Measurements from ENCODE around the gene GVQW3. TPM values are rescaled to one million over a fixed set of nuclear protein-coding genes. Genes with fewer than 3 reads are reported as not detected.
"Not testable (repeated sequence)": the region's sequence is repeated elsewhere in the genome, so short reads cannot be mapped to it uniquely, and the experiment has no call there.

GVQW3 gene
- polyA plus RNA-seq, 3 donors, result 10.9 to 15.9 (median 13.8) TPM

DNA sequence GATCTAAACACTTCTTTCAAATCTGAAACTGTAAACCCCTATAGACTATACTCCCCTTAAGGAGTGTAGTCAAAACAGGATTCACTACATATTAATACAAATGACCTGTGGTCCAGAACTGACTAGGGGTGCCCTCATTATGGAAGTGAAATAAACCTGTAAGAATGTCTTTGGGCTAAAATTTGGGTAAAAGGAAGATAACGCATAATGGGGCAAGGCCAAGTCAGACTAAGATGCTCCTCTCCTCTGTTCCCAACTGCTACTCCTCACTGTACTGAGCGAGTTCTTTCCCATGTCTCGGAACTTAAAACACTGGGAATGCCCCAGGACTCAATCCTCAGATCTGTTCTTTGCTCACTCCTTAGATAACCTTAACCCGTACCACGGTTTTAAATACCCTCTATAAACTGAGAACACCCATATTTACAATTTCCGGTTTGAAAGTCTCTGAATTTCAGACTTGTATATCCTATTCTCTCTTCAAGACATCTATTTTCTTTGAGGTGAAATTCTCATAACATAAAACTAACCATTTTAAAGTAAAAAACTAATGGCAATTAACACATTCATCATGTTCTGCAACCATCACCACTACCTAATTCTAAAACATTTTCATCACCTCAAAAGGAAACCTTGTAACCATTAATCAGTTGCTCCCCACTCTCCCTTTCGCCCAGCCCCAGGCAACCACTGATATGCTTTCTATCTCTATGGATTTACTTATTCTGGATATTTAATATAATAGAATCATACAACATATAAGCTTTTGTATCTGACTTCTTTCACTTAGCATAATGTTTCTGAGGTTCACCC lies 4.2 kb upstream of the GVQW3 start:
- no peak for DNase-seq (ENCODE audit: extremely low read depth in 1 of 11, low read depth in 9 of 11, low spot score in 4 of 11)

GRCh38 chr11:76379807-76380158 lies 1.3 kb upstream of the GVQW3 start:
- DNase-seq (ENCODE audit: extremely low read depth in 1 of 11, low read depth in 9 of 11, low spot score in 4 of 11), result no peak

GRCh38 chr11:76380159-76380976 lies 755 bp upstream of the GVQW3 start:
- peak in 5 of 11 donors; percentile 9 to 37 (median 18) for DNase-seq (ENCODE audit: extremely low read depth in 1 of 11, low read depth in 9 of 11, low spot score in 4 of 11)

- no peak for DNase-seq (ENCODE audit: extremely low read depth in 1 of 11, low read depth in 9 of 11, low spot score in 4 of 11)
These were observed 1.1 kb downstream of the GVQW3 start for GRCh38 chr11:76382209-76382608.

- peak in 2 of 11 donors; percentile 22 to 49 for DNase-seq (ENCODE audit: extremely low read depth in 1 of 11, low read depth in 9 of 11, low spot score in 4 of 11)
These were observed 4.8 kb downstream of the GVQW3 start for GRCh38 chr11:76385903-76386302.

GRCh38 chr11:76388408-76388807 lies 7.3 kb downstream of the GVQW3 start:
- DNase-seq (ENCODE audit: extremely low read depth in 1 of 11, low read depth in 9 of 11, low spot score in 4 of 11), result no peak

- DNase-seq (ENCODE audit: extremely low read depth in 1 of 11, low read depth in 9 of 11, low spot score in 4 of 11), result no peak
These were observed 9.9 kb downstream of the GVQW3 start for GRCh38 chr11:76391021-76391420.

GRCh38 chr11:76391811-76392475 lies 10.8 kb downstream of the GVQW3 start:
- no peak for DNase-seq (ENCODE audit: extremely low read depth in 1 of 11, low read depth in 9 of 11, low spot score in 4 of 11)

GRCh38 chr11:76392870-76393269 lies 11.7 kb downstream of the GVQW3 start:
- no peak for DNase-seq (ENCODE audit: extremely low read depth in 1 of 11, low read depth in 9 of 11, low spot score in 4 of 11)

DNA sequence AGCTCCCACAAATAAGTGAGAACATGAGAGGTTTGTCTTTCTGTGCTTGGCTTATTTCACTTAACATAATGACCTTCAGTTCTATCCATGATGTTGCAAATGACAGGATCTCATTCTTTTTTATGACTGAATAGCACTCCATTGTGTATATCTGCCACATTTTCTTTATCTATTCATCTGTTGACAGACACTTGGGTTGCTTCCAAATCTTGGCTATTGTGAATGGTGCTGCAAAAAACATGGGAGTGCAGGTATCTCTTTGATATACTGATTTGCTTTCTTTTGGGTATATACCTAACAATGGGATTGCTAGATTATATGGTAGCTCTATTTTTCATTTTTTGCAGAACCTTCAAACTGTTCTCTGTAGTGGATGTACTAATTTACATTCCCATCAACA lies 13.3 kb downstream of the GVQW3 start:
- DNase-seq (ENCODE audit: extremely low read depth in 1 of 11, low read depth in 9 of 11, low spot score in 4 of 11), result no peak

DNA sequence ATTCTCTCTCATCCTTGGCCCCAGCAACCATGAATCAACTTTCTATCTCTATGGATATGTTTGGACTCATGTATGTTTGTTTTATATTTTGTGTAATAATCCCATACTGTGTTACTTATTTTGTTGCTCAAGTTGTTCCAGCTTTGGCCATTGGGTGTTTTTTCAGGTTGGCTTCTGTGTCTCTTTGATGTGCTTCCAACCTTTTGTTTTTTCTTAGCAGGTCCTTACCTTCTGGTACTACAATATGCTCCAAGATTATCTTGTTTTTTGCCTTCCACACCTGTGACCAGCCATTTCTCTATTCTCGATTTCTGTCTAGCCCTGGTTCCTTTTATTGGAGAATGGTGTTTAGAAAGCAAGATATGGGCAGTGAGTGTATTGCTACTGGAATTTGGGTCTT lies 14.2 kb downstream of the GVQW3 start:
- no peak for DNase-seq (ENCODE audit: extremely low read depth in 1 of 11, low read depth in 9 of 11, low spot score in 4 of 11)

DNA sequence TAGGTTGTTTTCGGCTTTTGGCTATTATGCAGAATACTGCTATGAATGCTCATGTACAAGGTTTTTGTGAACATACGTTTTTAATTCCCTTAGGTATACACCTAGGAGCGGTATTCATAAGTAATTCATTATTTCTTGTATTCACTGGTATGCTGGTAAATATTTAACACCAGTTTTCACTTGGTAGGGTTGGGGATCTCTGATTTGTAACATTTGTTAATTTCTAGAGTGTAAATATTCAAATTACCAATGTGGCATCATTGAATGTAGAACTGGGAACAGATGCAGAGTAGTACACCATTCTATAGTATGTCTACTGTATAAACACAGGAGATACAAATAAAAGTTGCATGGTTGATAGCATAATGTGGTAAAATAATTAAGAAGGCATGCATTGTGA lies 16.3 kb downstream of the GVQW3 start:
- DNase-seq (ENCODE audit: extremely low read depth in 1 of 11, low read depth in 9 of 11, low spot score in 4 of 11), result no peak

DNA sequence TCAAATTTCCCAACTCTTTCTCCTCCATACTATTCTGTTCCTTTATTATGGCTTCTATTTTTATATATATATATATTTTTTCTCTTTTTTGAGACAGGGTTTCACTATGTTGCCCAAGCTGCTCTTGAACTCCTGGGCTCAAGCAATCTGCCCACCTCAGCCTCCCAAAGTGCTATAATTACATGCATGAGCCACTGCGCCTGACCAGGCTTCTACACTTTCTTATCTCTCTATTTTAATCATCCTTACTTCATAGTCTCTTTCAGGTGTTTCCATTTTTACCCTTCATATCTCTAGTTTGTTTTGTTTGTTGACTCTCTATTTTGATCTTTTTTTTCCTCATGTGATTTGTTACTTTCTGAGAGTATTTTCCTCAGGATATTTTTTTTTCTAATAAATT lies 19.8 kb downstream of the GVQW3 start:
- no peak for DNase-seq (ENCODE audit: extremely low read depth in 1 of 11, low read depth in 9 of 11, low spot score in 4 of 11)

- DNase-seq (ENCODE audit: extremely low read depth in 1 of 11, low read depth in 9 of 11, low spot score in 4 of 11), result not testable (repeated sequence)
These were observed 20.4 kb downstream of the GVQW3 start for GRCh38 chr11:76401484-76401883.

DNA sequence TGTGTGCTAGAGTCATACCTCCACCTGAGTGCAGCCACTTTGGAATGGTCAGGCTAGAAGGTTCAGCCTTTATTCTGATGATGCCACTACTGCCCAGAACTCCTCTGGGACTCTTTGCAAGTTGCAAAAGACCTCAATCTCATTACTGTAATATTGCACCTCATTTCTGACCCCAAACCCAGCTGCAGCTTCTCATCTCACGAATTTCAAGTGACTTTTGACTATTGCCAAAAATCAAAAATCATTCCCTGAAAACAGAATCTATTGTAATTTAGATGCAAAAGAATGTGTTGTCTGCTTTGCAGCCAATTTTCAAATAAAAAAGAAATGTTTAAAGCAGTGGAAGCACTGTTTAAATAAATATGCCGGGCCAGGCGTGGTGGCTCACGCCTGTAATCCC lies 25.2 kb downstream of the GVQW3 start:
- no peak for DNase-seq (ENCODE audit: extremely low read depth in 1 of 11, low read depth in 9 of 11, low spot score in 4 of 11)

DNA sequence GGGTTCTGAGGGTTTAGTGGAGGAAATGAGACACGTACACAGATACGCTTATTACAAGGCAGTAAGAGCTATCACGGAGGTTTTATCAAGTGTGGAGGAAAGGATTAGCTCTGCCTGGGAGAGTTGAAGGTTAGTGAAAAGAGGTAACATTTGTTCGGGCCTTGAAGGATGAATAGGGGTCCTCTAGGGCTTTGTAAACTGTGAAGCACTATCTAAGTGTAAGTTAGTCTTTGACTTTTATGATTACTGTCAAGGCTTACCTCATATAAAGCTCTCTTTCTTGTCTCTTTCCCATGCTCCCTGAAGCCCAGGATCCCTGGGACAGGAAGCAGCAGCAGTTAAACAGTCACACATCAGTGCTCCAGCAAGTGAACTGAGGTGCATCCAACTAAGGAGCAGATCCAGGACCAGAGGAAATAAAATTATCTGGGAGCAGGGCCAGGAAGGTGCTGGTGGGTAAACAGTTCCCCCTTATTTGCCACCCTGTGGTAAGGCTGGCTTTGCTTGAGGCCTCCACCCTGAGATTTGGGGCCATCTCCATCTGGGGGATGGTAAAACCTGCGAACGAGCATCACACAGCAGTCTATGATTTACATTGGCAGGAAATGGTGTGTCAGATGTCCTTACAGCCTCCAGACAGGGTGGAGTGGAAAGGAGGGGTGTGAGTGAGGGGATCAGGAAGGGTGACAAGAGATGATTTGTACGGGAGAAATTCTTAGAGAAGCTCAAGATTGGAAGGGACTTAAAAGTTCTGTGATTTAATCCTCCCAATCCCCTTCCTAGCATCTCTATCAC lies 27.2 kb downstream of the GVQW3 start:
- DNase-seq (ENCODE audit: extremely low read depth in 1 of 11, low read depth in 9 of 11, low spot score in 4 of 11), result peak in 5 of 11 donors; percentile 19 to 47 (median 30)

DNA sequence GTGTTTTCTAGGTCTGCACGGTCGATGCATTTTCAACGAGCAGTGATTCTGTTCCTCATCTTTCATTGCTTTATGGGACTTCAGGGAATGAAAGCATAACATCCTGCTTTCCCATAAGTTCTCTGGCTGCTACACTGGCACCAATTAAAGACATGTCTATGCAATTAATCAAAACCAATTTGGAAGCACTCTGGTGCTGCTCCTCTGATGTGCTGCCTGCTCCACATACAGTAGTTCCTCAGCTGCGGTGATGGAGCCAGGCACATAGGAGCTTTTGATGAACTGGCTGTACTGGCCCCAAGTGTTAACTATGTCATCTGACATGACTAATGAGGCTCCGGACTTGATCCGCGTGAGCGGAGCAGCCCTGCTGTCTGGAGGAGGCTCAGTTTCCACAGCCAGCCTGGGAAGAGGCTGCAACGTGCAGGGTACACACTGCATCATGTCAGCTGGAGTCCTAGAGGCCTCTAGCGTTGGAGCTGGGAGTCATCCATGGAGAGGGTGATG lies 29.8 kb downstream of the GVQW3 start:
- DNase-seq (ENCODE audit: extremely low read depth in 1 of 11, low read depth in 9 of 11, low spot score in 4 of 11), result peak; percentile 29 to 75 (median 49)

GRCh38 chr11:76415073-76415472 lies 34.0 kb downstream of the GVQW3 start:
- DNase-seq (ENCODE audit: extremely low read depth in 1 of 11, low read depth in 9 of 11, low spot score in 4 of 11), result no peak

DNA sequence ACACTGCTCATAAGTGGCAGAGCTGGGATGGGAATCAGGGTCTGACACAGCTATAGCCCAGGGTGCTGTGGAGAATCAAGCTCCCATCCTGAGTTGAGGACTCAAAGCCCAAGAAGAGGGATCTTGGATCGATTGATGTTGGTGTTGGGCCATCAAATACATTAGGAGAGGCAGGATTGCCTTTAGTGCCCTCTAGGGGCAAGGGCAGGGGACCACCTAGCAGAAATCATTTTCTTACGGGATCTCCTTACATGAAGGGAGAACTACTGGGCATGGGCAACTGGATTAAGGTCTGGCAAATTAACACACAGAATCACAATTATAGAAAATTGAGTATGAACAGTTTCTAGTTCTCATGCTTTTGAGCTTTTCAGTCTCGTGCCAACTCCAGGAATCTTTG lies 38.8 kb downstream of the GVQW3 start:
- no peak for DNase-seq (ENCODE audit: extremely low read depth in 1 of 11, low read depth in 9 of 11, low spot score in 4 of 11)
